GM15510 (cell line): ENCODE measurements around the gene OFD1.

Experiments
- POLR2A ChIP-seq: IDR thresholded peaks from 3 replicates; pipeline ENCODE4 v1.6.1; 2011; ENCODE audit warnings: borderline replicate concordance; ENCODE audit not compliant: insufficient read length; ENCODE audit errors: extremely low read depth

The OFD1 gene

DNA sequence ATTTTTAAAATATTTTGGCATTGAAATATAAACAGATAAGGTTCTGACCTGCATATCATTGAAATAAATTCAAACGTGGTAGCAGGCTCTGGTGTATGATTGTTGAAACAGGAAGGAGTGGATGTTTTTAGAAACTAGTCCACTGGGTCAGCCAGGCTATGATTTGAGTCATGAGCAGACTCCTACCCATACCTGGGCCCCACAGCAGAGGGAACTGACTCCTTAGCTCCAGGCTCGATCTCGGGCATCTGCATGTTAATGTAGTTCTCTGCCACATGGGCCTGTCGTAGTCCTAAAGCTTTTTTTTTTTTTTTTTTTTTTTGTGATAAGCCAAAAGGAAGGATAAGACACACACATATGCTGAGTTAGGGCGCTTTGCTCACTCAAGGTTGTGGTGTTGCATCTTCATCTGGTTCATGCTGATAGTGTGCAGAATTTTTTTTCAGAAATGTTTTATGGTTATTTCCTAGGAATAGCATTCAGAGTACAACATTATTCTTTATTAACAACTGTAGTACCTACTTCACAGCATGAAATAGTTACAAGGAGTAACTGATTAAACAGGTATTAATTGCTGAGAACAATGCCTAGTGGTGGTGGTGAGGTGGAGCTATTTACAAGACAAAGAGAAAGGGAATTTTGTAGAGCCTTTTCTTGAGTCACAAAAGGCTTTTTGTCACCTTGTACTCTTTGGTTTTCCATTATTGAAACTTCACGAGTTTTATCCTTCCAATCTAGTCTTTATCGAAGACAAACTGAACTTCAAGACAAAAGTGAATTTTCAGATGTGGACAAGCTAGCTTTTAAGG, 27.3 kb downstream of the OFD1 start:
- TF ChIP-seq POLR2A, result no peak

GRCh38 chrX:13763489-13763888, 28.9 kb downstream of the OFD1 start:
- no peak for TF ChIP-seq POLR2A

- no peak for TF ChIP-seq POLR2A
Observed at GRCh38 chrX:13764281-13764680, 29.7 kb downstream of the OFD1 start.

- no peak for TF ChIP-seq POLR2A
Observed at GRCh38 chrX:13764765-13765164, 30.2 kb downstream of the OFD1 start.

DNA sequence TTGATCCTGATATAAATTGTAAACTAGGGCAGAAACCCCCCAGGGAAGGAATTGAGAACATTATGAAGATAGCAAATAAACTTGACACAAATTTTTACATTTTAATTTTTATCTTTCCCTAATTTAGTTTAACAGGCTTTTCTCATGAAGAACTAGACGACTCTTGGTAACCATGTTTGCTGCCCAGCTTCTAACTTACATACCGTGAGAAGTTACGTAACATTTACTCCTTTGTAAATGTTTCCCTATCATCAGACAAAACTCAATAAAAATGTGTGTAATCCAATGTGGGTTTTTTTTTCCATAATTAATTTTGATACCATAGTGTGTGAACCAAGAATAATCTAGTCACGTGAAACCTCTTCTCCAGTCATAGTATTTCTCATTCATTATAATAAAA, 34.4 kb downstream of the OFD1 start:
- no peak for TF ChIP-seq POLR2A

GRCh38 chrX:13770013-13770535, 35.5 kb downstream of the OFD1 start:
- no peak for TF ChIP-seq POLR2A

- no peak for TF ChIP-seq POLR2A
Observed at GRCh38 chrX:13774696-13775095, 40.1 kb downstream of the OFD1 start.

- TF ChIP-seq POLR2A, result no peak
Observed at GRCh38 chrX:13775837-13776236, 41.3 kb downstream of the OFD1 start.

DNA sequence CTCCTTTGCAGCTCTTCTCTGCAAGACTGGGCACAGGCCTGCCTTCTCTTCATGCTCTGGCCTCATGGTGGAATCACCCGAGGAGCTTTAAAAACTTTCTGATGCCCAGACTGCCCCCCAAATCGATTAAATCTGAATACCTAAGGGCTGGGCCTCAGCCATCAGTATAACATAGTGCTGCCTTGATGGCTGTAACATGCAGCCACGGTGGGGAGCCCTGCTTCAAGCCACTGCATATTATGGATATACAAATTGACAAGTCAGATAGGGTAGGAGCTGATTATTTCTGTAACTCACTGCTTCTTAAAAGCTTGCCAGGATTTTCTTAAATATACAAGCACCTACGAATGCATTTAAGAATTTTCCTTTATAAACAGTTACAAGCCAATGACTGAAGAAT, 41.8 kb downstream of the OFD1 start:
- no peak for TF ChIP-seq POLR2A

DNA sequence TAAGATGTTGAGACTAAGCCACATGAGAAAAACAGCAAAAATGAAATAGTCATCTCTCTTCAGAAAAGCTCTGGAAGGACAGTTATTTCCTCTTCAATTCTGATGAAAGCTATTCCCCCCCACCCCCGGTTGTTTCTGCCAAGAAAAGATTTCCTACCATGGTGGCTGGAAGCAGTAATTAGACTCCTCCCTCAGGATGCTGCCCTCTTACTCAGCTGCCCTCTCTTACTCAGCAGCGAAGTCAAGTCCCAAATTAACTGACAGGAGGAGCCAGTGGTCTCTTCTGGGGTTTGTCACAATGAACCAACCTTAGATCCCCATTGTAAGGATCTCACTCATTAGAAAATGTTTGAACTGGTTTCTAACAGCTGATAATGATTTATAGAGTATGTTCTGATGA, 44.4 kb downstream of the OFD1 start:
- no peak for TF ChIP-seq POLR2A

- TF ChIP-seq POLR2A, result no peak
Observed at GRCh38 chrX:13780868-13781427, 46.4 kb downstream of the OFD1 start.

- no peak for TF ChIP-seq POLR2A
Observed at GRCh38 chrX:13786048-13786447, 51.5 kb downstream of the OFD1 start.

DNA sequence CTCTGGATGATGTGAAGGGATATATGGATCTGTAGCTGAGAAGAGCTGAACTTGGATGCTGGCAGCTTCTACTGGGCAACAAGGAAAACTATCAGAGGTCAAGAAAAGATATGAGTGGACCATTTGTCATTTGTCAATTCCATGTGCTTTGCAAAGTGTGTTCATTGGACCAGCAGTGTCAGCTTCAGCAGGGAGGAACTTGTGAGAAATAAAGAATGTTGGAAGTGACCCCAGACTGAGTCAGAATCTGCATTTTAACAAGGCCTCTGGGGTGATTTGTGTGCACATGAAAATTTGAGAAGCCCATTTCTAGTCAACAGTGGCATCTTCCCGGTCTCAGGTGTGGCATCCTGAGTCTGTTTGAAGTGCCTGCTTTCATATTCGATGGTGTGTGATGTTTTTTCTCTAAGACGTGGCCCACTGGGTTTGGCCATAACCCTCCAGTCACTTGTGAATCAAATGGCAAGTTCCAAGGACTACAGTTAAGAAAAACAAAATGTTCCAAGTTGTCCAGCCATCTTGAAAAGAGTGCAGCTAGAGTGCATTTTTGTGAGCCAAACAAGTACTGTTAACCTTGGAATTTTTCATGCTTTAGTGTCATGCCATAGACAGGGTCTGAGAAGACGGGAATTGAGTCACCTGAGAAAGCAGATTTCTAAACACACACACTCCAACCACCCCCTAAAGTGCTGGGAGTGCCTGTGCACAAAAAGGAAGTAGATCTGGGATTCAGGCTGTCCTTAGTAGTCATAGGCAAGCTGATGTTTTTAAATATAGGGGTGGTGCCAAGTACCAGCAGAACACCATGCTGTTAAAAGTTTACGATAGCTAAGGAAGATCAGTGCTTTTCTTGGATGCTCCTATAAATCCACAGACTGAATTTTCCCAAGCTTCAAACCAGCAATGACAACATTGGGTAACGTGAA, 55.9 kb downstream of the OFD1 start:
- TF ChIP-seq POLR2A, result no peak

GRCh38 chrX:13791145-13791544, 56.6 kb downstream of the OFD1 start:
- no peak for TF ChIP-seq POLR2A

GRCh38 chrX:13791559-13791958, 57.0 kb downstream of the OFD1 start:
- no peak for TF ChIP-seq POLR2A

GRCh38 chrX:13793897-13794296, 59.3 kb downstream of the OFD1 start:
- no peak for TF ChIP-seq POLR2A

- TF ChIP-seq POLR2A, result no peak
Observed at GRCh38 chrX:13794417-13794816, 59.9 kb downstream of the OFD1 start.
